CD4-positive, CD25-positive, alpha-beta regulatory T cell (primary cell): Measurements from ENCODE around the gene BOK. TPM values are rescaled to one million over a fixed set of nuclear protein-coding genes. Genes with fewer than 3 reads are reported as not detected.
A peak's percentile ranks its signal among the peaks of the same experiment; 100 is the strongest.

Experiments used
- ATAC-seq, 2 donors: fragments of 150-1000 bp; cut with Tn5 transposase; one replicate each; pipeline ENCODE4 v1.10.0; 2021; ENCODE audit warnings: low read depth in 2 of 2, moderate number of reproducible peaks in 2 of 2, moderate library complexity in 1 of 2
- DNase-seq, 3 donors: peaks; one replicate each; pipeline versions ENCODE4 v3.0.0 to v3.0.0-alpha.2; 2012 to 2022; ENCODE audit warnings: mixed read lengths in 1 of 3
- H3K27ac ChIP-seq: one replicate; pipeline ENCODE4 v1.7.0; 2013; ENCODE audit warnings: mild to moderate bottlenecking, low read length; ENCODE audit not compliant: insufficient read depth, poor library complexity, severe bottlenecking
- H3K27me3 ChIP-seq: one replicate; pipeline ENCODE4 v1.7.0; 2013; ENCODE audit warnings: low read length; ENCODE audit not compliant: control insufficient read depth, insufficient read depth
- H3K36me3 ChIP-seq: one replicate; pipeline ENCODE4 v1.7.0; 2013; ENCODE audit warnings: mild to moderate bottlenecking, low read length, moderate library complexity; ENCODE audit not compliant: control insufficient read depth, insufficient read depth
- H3K4me1 ChIP-seq: 2 replicates; pipeline ENCODE4 v1.7.0; 2013; ENCODE audit warnings: mild to moderate bottlenecking, low read length; ENCODE audit not compliant: insufficient read depth, control insufficient read depth, poor library complexity, severe bottlenecking
- H3K4me3 ChIP-seq: one replicate; pipeline ENCODE4 v1.7.0; 2013; ENCODE audit warnings: low read depth, mild to moderate bottlenecking, low read length, moderate library complexity
- H3K9me3 ChIP-seq, 2 experiments: 1 replicate in 1 of 2; 2 replicates in 1 of 2; pipeline ENCODE4 v1.7.0; 2013; ENCODE audit warnings: low read length in 2 of 2, mild to moderate bottlenecking in 1 of 2, moderate library complexity in 1 of 2; ENCODE audit not compliant: control insufficient read depth in 2 of 2
- H3K27ac Mint-ChIP-seq, 3 donors: one replicate each; pipeline ENCODE4 v1.8.0; 2020 to 2022; ENCODE audit warnings: mild to moderate bottlenecking in 3 of 3, mixed read lengths in 3 of 3, moderate library complexity in 2 of 3
- H3K27me3 Mint-ChIP-seq: one replicate; pipeline ENCODE4 v1.8.0; 2022; ENCODE audit warnings: mild to moderate bottlenecking, mixed read lengths
- H3K36me3 Mint-ChIP-seq: one replicate; pipeline ENCODE4 v1.8.0; 2020; ENCODE audit warnings: mixed read lengths
- H3K4me1 Mint-ChIP-seq, 4 donors: one replicate each; pipeline ENCODE4 v1.8.0; 2020 to 2022; ENCODE audit warnings: mixed read lengths in 4 of 4, mild to moderate bottlenecking in 1 of 4
- H3K4me3 Mint-ChIP-seq, 4 donors: one replicate each; pipeline ENCODE4 v1.8.0; 2020 to 2022; ENCODE audit warnings: mild to moderate bottlenecking in 4 of 4, mixed read lengths in 4 of 4, moderate library complexity in 3 of 4
- H3K9me3 Mint-ChIP-seq, 7 donors: one replicate each; pipeline ENCODE4 v1.8.0; 2020 to 2022; ENCODE audit warnings: mixed read lengths in 7 of 7, mild to moderate bottlenecking in 3 of 7, moderate library complexity in 2 of 7
- polyA plus RNA-seq, 4 donors: library from polyadenylated mRNA; unstranded; fragments of 300-500 nt; fragmentation: Illumina TruSeq; gene quantifications; one replicate each; pipeline ENCODE4 v1.2.3, GENCODE V29; 2021
- total RNA-seq: library from RNA; stranded (reverse); gene quantifications from one replicate; pipeline ENCODE4 v1.2.3, GENCODE V29; 2022

Gene BOK
- total and polyA plus RNA-seq, 5 donors from 2014 or later: not detected

GRCh38 chr2:241593271-241593670, 34.7 kb downstream of the BOK start:
- H3K4me1 ChIP-seq: no peaks in the 10 kb centered on the region
- no peak overlapping the region for H3K27ac ChIP-seq
- H3K36me3 ChIP-seq: peaks cover 29% of the 10 kb centered on the region
- peaks cover 26% of the 10 kb centered on the region for H3K36me3 Mint-ChIP-seq
- H3K27ac Mint-ChIP-seq: no peak overlapping the region
- no peaks in the 10 kb centered on the region for H3K27me3 Mint-ChIP-seq
- peaks cover 0 to 2% (median 0%) of the 10 kb centered on the region in 4 donors for H3K4me1 Mint-ChIP-seq
- H3K4me3 ChIP-seq: no peak overlapping the region
- ATAC-seq (no peak), DNase-seq (no peak)
- peaks cover 3 to 5% of the 10 kb centered on the region in 2 experiments for H3K9me3 ChIP-seq
- H3K27me3 ChIP-seq: no peaks in the 10 kb centered on the region
- H3K4me3 Mint-ChIP-seq: no peak overlapping the region
- peaks cover 0 to 4% (median 0%) of the 10 kb centered on the region in 7 donors for H3K9me3 Mint-ChIP-seq

- Histone ChIP-seq H3K36me3 (peaks cover 28% of the 10 kb centered on the region), H3K4me3 (no peak overlapping the region), H3K27me3 (no peaks in the 10 kb centered on the region), H3K4me1 (no peaks in the 10 kb centered on the region), H3K9me3 (no peaks in the 10 kb centered on the region), H3K27ac (no peak overlapping the region)
- peak in 1 of 3 donors; percentile 32 for DNase-seq
- ATAC-seq: no peak
- Mint-ChIP-seq H3K27ac (no peak overlapping the region), H3K4me1 (peaks cover 0 to 3% (median under 1%) of the 10 kb centered on the region in 4 donors), H3K36me3 (peaks cover 27% of the 10 kb centered on the region), H3K4me3 (no peak overlapping the region), H3K9me3 (no peaks in the 10 kb centered on the region), H3K27me3 (no peaks in the 10 kb centered on the region)
Measured at GRCh38 chr2:241595600-241596140, 37.1 kb downstream of the BOK start.

GRCh38 chr2:241597561-241597960, 39.0 kb downstream of the BOK start:
- Histone ChIP-seq H3K36me3 (peaks cover 38% of the 10 kb centered on the region), H3K9me3 (no peaks in the 10 kb centered on the region), H3K27ac (no peak overlapping the region), H3K4me1 (no peaks in the 10 kb centered on the region), H3K4me3 (no peak overlapping the region), H3K27me3 (no peaks in the 10 kb centered on the region)
- DNase-seq (no peak), ATAC-seq (no peak)
- Mint-ChIP-seq H3K27me3 (no peaks in the 10 kb centered on the region), H3K4me3 (no peak overlapping the region), H3K36me3 (peaks cover 37% of the 10 kb centered on the region), H3K4me1 (peaks cover 0 to 3% (median under 1%) of the 10 kb centered on the region in 4 donors), H3K9me3 (no peaks in the 10 kb centered on the region), H3K27ac (no peak overlapping the region)

GRCh38 chr2:241598061-241598460, 39.5 kb downstream of the BOK start:
- no peak for DNase-seq
- Histone ChIP-seq H3K27me3 (no peaks in the 10 kb centered on the region), H3K4me3 (no peak overlapping the region), H3K4me1 (no peaks in the 10 kb centered on the region), H3K27ac (no peak overlapping the region), H3K9me3 (no peaks in the 10 kb centered on the region), H3K36me3 (peaks cover 39% of the 10 kb centered on the region)
- H3K27ac Mint-ChIP-seq: no peak overlapping the region
- no peak for ATAC-seq
- peaks cover 37% of the 10 kb centered on the region for H3K36me3 Mint-ChIP-seq
- H3K9me3 Mint-ChIP-seq: no peaks in the 10 kb centered on the region
- no peaks in the 10 kb centered on the region for H3K27me3 Mint-ChIP-seq
- no peak overlapping the region for H3K4me3 Mint-ChIP-seq
- peaks cover 0 to 3% (median under 1%) of the 10 kb centered on the region in 4 donors for H3K4me1 Mint-ChIP-seq

GRCh38 chr2:241598487-241598886, 39.9 kb downstream of the BOK start:
- Histone ChIP-seq H3K27ac (no peak overlapping the region), H3K4me1 (no peaks in the 10 kb centered on the region), H3K4me3 (no peak overlapping the region), H3K9me3 (no peaks in the 10 kb centered on the region), H3K36me3 (peaks cover 36% of the 10 kb centered on the region), H3K27me3 (no peaks in the 10 kb centered on the region)
- DNase-seq: no peak
- Mint-ChIP-seq H3K9me3 (no peaks in the 10 kb centered on the region), H3K4me3 (no peak overlapping the region), H3K4me1 (peaks cover 0 to 3% (median under 1%) of the 10 kb centered on the region in 4 donors), H3K27me3 (no peaks in the 10 kb centered on the region), H3K36me3 (peaks cover 39% of the 10 kb centered on the region), H3K27ac (no peak overlapping the region)
- no peak for ATAC-seq

- H3K36me3 Mint-ChIP-seq: peaks cover 37% of the 10 kb centered on the region
Measured at GRCh38 chr2:241599615-241600014, 41.1 kb downstream of the BOK start.

GRCh38 chr2:241601841-241602240, 43.3 kb downstream of the BOK start:
- H3K27ac ChIP-seq: no peak overlapping the region
- Mint-ChIP-seq H3K4me1 (peaks cover 0 to 3% (median under 1%) of the 10 kb centered on the region in 4 donors), H3K27me3 (no peaks in the 10 kb centered on the region), H3K9me3 (no peaks in the 10 kb centered on the region), H3K36me3 (peaks cover 42% of the 10 kb centered on the region), H3K27ac (peak overlapping the region in 1 of 3 donors; percentile 25), H3K4me3 (no peak overlapping the region)
- no peak overlapping the region for H3K4me3 ChIP-seq
- peaks cover 46% of the 10 kb centered on the region for H3K36me3 ChIP-seq
- no peaks in the 10 kb centered on the region for H3K27me3 ChIP-seq
- H3K9me3 ChIP-seq: no peaks in the 10 kb centered on the region
- no peak for DNase-seq
- ATAC-seq: no peak
- H3K4me1 ChIP-seq: no peaks in the 10 kb centered on the region

More at GRCh38 chr2:241599615-241600014, 41.1 kb downstream of the BOK start:
- H3K4me3 ChIP-seq: no peak overlapping the region
- ATAC-seq (no peak), DNase-seq (no peak)
- Mint-ChIP-seq H3K27me3 (no peaks in the 10 kb centered on the region), H3K4me3 (no peak overlapping the region), H3K27ac (no peak overlapping the region), H3K9me3 (no peaks in the 10 kb centered on the region), H3K4me1 (peaks cover 0 to 3% (median under 1%) of the 10 kb centered on the region in 4 donors)
- H3K36me3 ChIP-seq: peaks cover 40% of the 10 kb centered on the region
- no peaks in the 10 kb centered on the region for H3K27me3 ChIP-seq
- H3K4me1 ChIP-seq: no peaks in the 10 kb centered on the region
- no peak overlapping the region for H3K27ac ChIP-seq
- no peaks in the 10 kb centered on the region for H3K9me3 ChIP-seq

- Histone ChIP-seq H3K4me3 (no peak overlapping the region), H3K4me1 (no peaks in the 10 kb centered on the region), H3K27ac (no peak overlapping the region), H3K9me3 (no peaks in the 10 kb centered on the region), H3K36me3 (peaks cover 42% of the 10 kb centered on the region), H3K27me3 (no peaks in the 10 kb centered on the region)
- Mint-ChIP-seq H3K4me3 (no peak overlapping the region), H3K27ac (no peak overlapping the region), H3K9me3 (no peaks in the 10 kb centered on the region), H3K4me1 (peaks cover 0 to 3% (median under 1%) of the 10 kb centered on the region in 4 donors), H3K36me3 (peaks cover 39% of the 10 kb centered on the region), H3K27me3 (no peaks in the 10 kb centered on the region)
- DNase-seq (no peak), ATAC-seq (no peak)
Measured at GRCh38 chr2:241602720-241603119, 44.2 kb downstream of the BOK start.
